Activated naive CD4-positive, alpha-beta T cell treated with anti-CD3 and anti-CD28 coated beads, Interleukin-2, amount 10 ng/mL, durations not matched to agents 7 days and 5 days (primary cell): ENCODE data around the gene SEC24D.
"Not testable (repeated sequence)": the region's sequence is repeated elsewhere in the genome, so short reads cannot be mapped to it uniquely, and the experiment has no call there.

Experiments
- CTCF ChIA-PET: fragments of 350-600 bp; sonication (Branson Sonifier 250); formaldehyde crosslinking; loops from one replicate; lab custom pipeline; 2021; ENCODE audit warnings: antibody characterized with exemption; lab: Charles Lee
- DNase-seq: peaks from one replicate; pipeline ENCODE4 v3.0.0-alpha.2; 2020
- H3K27ac Mint-ChIP-seq: one replicate; pipeline ENCODE4 v1.8.0; 2021; ENCODE audit warnings: mild to moderate bottlenecking, moderate library complexity, mixed read lengths
- H3K27me3 Mint-ChIP-seq: one replicate; pipeline ENCODE4 v1.8.0; 2021; ENCODE audit warnings: mild to moderate bottlenecking, mixed read lengths
- H3K36me3 Mint-ChIP-seq: one replicate; pipeline ENCODE4 v1.8.0; 2021; ENCODE audit warnings: mixed read lengths
- H3K4me1 Mint-ChIP-seq: one replicate; pipeline ENCODE4 v1.8.0; 2021; ENCODE audit warnings: mixed read lengths
- H3K4me3 Mint-ChIP-seq: one replicate; pipeline ENCODE4 v1.8.0; 2021; ENCODE audit warnings: mild to moderate bottlenecking, moderate library complexity, mixed read lengths
- H3K9me3 Mint-ChIP-seq: one replicate; pipeline ENCODE4 v1.8.0; 2021; ENCODE audit warnings: mixed read lengths

SEC24D gene

GRCh38 chr4:118813561-118813960 is 22.4 kb downstream of the SEC24D start:
- CTCF ChIA-PET = no interaction called here
- no peak overlapping the region for H3K4me3 Mint-ChIP-seq
- no peaks in the 10 kb centered on the region for H3K9me3 Mint-ChIP-seq
- H3K4me1 Mint-ChIP-seq = no peaks in the 10 kb centered on the region
- no peaks in the 10 kb centered on the region for H3K27me3 Mint-ChIP-seq
- no peak overlapping the region for H3K27ac Mint-ChIP-seq
- DNase-seq = no peak
- H3K36me3 Mint-ChIP-seq = peaks cover 32% of the 10 kb centered on the region

- Mint-ChIP-seq H3K4me3 (no peak overlapping the region), H3K4me1 (no peaks in the 10 kb centered on the region), H3K27me3 (no peaks in the 10 kb centered on the region), H3K36me3 (peaks cover 32% of the 10 kb centered on the region), H3K9me3 (no peaks in the 10 kb centered on the region), H3K27ac (no peak overlapping the region)
- no peak for DNase-seq
- CTCF ChIA-PET = no interaction called here
These were observed 24.1 kb downstream of the SEC24D start for GRCh38 chr4:118811832-118812231.

GRCh38 chr4:118810991-118811764 is 24.7 kb downstream of the SEC24D start:
- Mint-ChIP-seq H3K9me3 (no peaks in the 10 kb centered on the region), H3K36me3 (peaks cover 34% of the 10 kb centered on the region), H3K4me3 (no peak overlapping the region), H3K27ac (no peak overlapping the region), H3K4me1 (no peaks in the 10 kb centered on the region), H3K27me3 (no peaks in the 10 kb centered on the region)
- no peak for DNase-seq
- CTCF ChIA-PET = no interaction called here

- H3K27ac Mint-ChIP-seq = no peak overlapping the region
- CTCF ChIA-PET = interaction anchor here (0.7 kb wide), 1 partner anchor 50 kb away, joined by 3 read pairs; no protein-coding TSS in a partner anchor
These were observed 28.3 kb downstream of the SEC24D start for GRCh38 chr4:118807659-118808058.

DNA sequence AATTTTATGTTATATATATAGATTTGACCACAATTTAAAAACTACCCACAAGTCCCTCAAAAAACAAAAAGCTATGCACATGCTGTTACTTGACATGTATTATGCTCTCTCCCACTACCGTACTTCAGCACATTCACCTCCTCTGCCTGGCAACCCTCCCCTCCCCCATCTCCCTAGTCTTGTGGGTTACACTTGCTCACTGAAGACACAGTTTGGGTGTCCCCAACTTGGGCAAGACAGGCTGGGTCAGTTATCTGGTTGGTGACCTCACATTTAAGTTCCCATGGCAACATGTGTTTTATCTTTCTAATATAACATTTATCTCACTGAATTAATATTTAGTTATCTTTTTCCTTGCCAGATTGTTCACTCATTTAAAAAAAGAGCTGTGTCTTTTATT is 32.7 kb downstream of the SEC24D start:
- peaks cover 20% of the 10 kb centered on the region for H3K36me3 Mint-ChIP-seq
- no peak for DNase-seq
- H3K27me3 Mint-ChIP-seq = no peaks in the 10 kb centered on the region
- no peaks in the 10 kb centered on the region for H3K4me1 Mint-ChIP-seq
- CTCF ChIA-PET = interaction anchor here (0.6 kb wide), 1 partner anchor 87 kb away, joined by 3 read pairs; no protein-coding TSS in a partner anchor
- H3K27ac Mint-ChIP-seq = no peak overlapping the region
- no peaks in the 10 kb centered on the region for H3K9me3 Mint-ChIP-seq
- H3K4me3 Mint-ChIP-seq = no peak overlapping the region

More at GRCh38 chr4:118807659-118808058, 28.3 kb downstream of the SEC24D start:
- H3K4me1 Mint-ChIP-seq = no peaks in the 10 kb centered on the region
- H3K36me3 Mint-ChIP-seq = peaks cover 24% of the 10 kb centered on the region
- no peak for DNase-seq
- H3K9me3 Mint-ChIP-seq = no peaks in the 10 kb centered on the region
- no peaks in the 10 kb centered on the region for H3K27me3 Mint-ChIP-seq
- no peak overlapping the region for H3K4me3 Mint-ChIP-seq

GRCh38 chr4:118801895-118802575 is 33.9 kb downstream of the SEC24D start:
- no peaks in the 10 kb centered on the region for H3K27me3 Mint-ChIP-seq
- no peaks in the 10 kb centered on the region for H3K4me1 Mint-ChIP-seq
- no peak overlapping the region for H3K4me3 Mint-ChIP-seq
- CTCF ChIA-PET = interaction anchor here (1.4 kb wide), 1 partner anchor 30 kb away, joined by 4 read pairs; no protein-coding TSS in a partner anchor
- no peak for DNase-seq
- H3K36me3 Mint-ChIP-seq = peaks cover 23% of the 10 kb centered on the region
- no peaks in the 10 kb centered on the region for H3K9me3 Mint-ChIP-seq
- no peak overlapping the region for H3K27ac Mint-ChIP-seq

GRCh38 chr4:118799231-118799942 is 36.5 kb downstream of the SEC24D start:
- H3K27ac Mint-ChIP-seq = no peak overlapping the region

GRCh38 chr4:118798658-118799057 is 37.3 kb downstream of the SEC24D start:
- Mint-ChIP-seq H3K36me3 (peaks cover 35% of the 10 kb centered on the region), H3K27me3 (no peaks in the 10 kb centered on the region), H3K27ac (no peak overlapping the region), H3K4me1 (no peaks in the 10 kb centered on the region), H3K9me3 (no peaks in the 10 kb centered on the region), H3K4me3 (no peak overlapping the region)
- CTCF ChIA-PET = no interaction called here
- DNase-seq = no peak

More at GRCh38 chr4:118799231-118799942, 36.5 kb downstream of the SEC24D start:
- no peak overlapping the region for H3K4me3 Mint-ChIP-seq
- peaks cover 33% of the 10 kb centered on the region for H3K36me3 Mint-ChIP-seq
- H3K4me1 Mint-ChIP-seq = no peaks in the 10 kb centered on the region
- no peaks in the 10 kb centered on the region for H3K9me3 Mint-ChIP-seq
- no peak for DNase-seq
- CTCF ChIA-PET = no interaction called here
- H3K27me3 Mint-ChIP-seq = no peaks in the 10 kb centered on the region

DNA sequence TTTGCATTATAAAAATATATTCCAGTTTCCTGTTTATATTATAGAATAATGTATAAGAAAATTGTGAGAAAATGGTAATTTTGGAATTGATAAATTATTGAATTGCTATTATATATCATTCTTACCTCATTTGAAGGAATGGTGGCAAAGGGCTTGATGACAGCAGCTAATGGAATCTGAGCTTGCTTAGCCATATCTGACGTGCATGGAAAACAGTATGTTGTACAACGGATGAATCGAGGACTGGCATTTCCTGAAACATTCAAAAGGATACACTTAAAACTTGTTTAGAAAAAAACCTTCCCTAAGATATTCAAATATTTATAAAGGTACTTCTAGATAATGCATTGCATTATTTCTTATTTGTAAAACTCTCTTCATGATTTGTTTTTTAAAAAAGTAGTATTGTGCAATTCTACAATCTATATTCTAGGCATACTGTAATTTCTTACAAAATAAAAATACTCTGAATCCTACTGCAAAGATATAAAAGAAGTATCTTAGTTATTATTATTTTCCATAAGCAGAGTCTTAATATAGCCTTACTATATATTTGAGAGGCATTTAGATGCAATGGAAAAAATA is 38.3 kb downstream of the SEC24D start:
- no peak for DNase-seq
- Mint-ChIP-seq H3K36me3 (peaks cover 35% of the 10 kb centered on the region), H3K9me3 (no peaks in the 10 kb centered on the region), H3K4me1 (no peaks in the 10 kb centered on the region), H3K4me3 (no peak overlapping the region), H3K27ac (no peak overlapping the region), H3K27me3 (no peaks in the 10 kb centered on the region)
- CTCF ChIA-PET = interaction anchor here (1.0 kb wide), 1 partner anchor 23 kb away, joined by 3 read pairs; no protein-coding TSS in a partner anchor

DNA sequence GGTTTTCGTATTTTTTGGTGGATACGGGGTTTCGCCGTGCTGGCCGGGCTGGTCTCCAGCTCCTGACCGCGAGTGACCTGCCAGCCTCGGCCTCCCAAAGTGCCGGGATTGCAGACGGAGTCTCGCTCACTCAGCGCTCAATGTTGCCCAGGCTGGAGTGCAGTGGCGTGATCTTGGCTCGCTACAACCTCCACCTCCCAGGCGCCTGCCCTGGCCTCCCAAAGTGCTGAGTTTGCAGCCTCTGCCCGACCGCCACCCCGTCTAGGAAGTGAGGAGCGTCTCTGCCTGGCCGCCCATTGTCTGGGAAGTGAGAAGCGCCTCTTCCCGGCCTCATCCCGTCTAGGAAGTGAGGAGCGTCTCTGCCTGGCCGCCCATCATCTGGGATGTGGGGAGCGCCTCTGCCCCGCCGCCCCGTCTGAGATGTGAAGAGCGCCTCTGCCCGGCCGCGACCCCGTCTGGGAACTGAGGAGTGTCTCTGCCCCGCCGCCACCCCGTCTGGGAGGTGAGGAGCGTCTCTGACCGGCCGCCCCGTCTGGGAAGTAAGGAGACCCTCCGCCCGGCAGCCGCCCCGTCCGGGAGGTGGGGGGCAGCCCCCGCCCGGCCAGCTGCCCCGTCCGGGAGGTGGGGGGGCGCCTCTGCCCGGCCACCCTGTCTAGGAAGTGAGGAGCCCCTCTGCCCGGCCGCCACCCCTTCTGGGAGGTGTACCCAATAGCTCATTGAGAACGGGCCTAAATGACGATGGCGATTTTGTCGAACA is 44.1 kb downstream of the SEC24D start:
- H3K4me3 Mint-ChIP-seq, DNase-seq, H3K4me1 Mint-ChIP-seq, H3K9me3 Mint-ChIP-seq, H3K27ac Mint-ChIP-seq, H3K27me3 Mint-ChIP-seq, CTCF ChIA-PET: not testable (repeated sequence)
- H3K36me3 Mint-ChIP-seq = peaks cover 27% of the 10 kb centered on the region

GRCh38 chr4:118790544-118790943 is 45.4 kb downstream of the SEC24D start:
- no peaks in the 10 kb centered on the region for H3K27me3 Mint-ChIP-seq
- H3K9me3 Mint-ChIP-seq = no peaks in the 10 kb centered on the region
- no peak overlapping the region for H3K4me3 Mint-ChIP-seq
- CTCF ChIA-PET = no interaction called here
- peaks cover 17% of the 10 kb centered on the region for H3K36me3 Mint-ChIP-seq
- no peaks in the 10 kb centered on the region for H3K4me1 Mint-ChIP-seq
- no peak overlapping the region for H3K27ac Mint-ChIP-seq
- DNase-seq = no peak

GRCh38 chr4:118788911-118789310 is 47.0 kb downstream of the SEC24D start:
- Mint-ChIP-seq H3K36me3 (peaks cover 13% of the 10 kb centered on the region), H3K27me3 (no peaks in the 10 kb centered on the region), H3K27ac (no peak overlapping the region), H3K4me3 (no peak overlapping the region), H3K4me1 (no peaks in the 10 kb centered on the region), H3K9me3 (no peaks in the 10 kb centered on the region)
- CTCF ChIA-PET = interaction anchor here (1.5 kb wide), 1 partner anchor 17 kb away, joined by 4 read pairs; no protein-coding TSS in a partner anchor
- no peak for DNase-seq

- Mint-ChIP-seq H3K27me3 (no peaks in the 10 kb centered on the region), H3K36me3 (peaks cover 20% of the 10 kb centered on the region), H3K9me3 (no peaks in the 10 kb centered on the region), H3K27ac (no peak overlapping the region), H3K4me1 (no peaks in the 10 kb centered on the region), H3K4me3 (no peak overlapping the region)
- DNase-seq = no peak
- CTCF ChIA-PET = interaction anchor here (1.5 kb wide), 1 partner anchor 16 kb away, joined by 4 read pairs; no protein-coding TSS in a partner anchor
These were observed 48.0 kb downstream of the SEC24D start for GRCh38 chr4:118787844-118788380.
